HL-60 (cell line): Measurements from ENCODE around the gene CNTN5.

ENCODE experiments used
- DNase-seq, 2 experiments: peaks; one replicate each; pipeline ENCODE4 v3.0.0-alpha.2; 2010 to 2020; ENCODE audit warnings: low read depth in 1 of 2, low spot score in 1 of 2
- H3K27ac ChIP-seq: fragments of 250-450 bp; sonication (Bioruptor Pico); replicated peaks from 2 replicates; pipeline ENCODE4 v1.5.1; 2020; ENCODE audit warnings: mild to moderate bottlenecking, moderate library complexity
- H3K27me3 ChIP-seq: fragments of 250-450 bp; sonication (Bioruptor Pico); 2 replicates; pipeline ENCODE4 v1.5.1; 2021; ENCODE audit warnings: mild to moderate bottlenecking, moderate library complexity; ENCODE audit not compliant: insufficient read depth, poor library complexity, severe bottlenecking
- H3K4me3 ChIP-seq: replicated peaks from 2 replicates; pipeline ENCODE4 v1.5.1; 2011; ENCODE audit warnings: mild to moderate bottlenecking, control low read depth, low read length; ENCODE audit not compliant: insufficient read depth
- GABPA ChIP-seq: IDR thresholded peaks from 2 replicates; pipeline ENCODE4 v1.6.1; 2012; ENCODE audit warnings: low read depth
- POLR2AphosphoS5 ChIP-seq: IDR thresholded peaks from 2 replicates; pipeline ENCODE4 v1.6.1; 2012; ENCODE audit warnings: low read depth
- SPI1 ChIP-seq: IDR thresholded peaks from 2 replicates; pipeline ENCODE4 v1.6.1; 2012; ENCODE audit warnings: low read depth, mild to moderate bottlenecking, borderline replicate concordance
- TF ChIP-seq, protein P1 (sequence below): IDR thresholded peaks from one replicate; pipeline ENCODE4 v1.5.1; 2011; ENCODE audit warnings: low read length, control low read depth, inconsistent platforms; ENCODE audit not compliant: insufficient read depth
- TF ChIP-seq, protein P2 (sequence below): IDR thresholded peaks from 2 replicates; pipeline ENCODE4 v1.6.1; 2012; ENCODE audit warnings: low read depth; ENCODE audit not compliant: insufficient replicate concordance

The CNTN5 gene

DNA sequence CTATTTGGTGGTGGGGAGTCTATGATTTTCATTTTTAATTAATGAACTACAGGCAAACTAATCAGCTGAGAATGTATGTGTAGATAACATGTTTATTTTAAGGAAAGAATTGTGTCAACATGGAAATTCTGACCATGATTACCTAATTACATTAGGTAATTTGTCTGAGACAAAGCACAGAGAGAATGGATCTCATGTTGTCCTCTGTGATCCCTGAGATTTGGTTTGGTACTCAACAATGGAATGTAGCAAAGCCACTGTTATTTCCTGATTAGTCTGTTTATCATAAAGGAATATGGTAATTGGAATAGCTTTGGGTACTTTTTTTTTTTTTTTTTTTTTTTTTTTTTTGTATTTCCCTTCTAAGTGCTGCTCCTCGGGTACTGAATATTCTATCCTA, 947.6 kb downstream of the CNTN5 start:
- DNase-seq: no peak
- no peak overlapping the region for H3K27ac ChIP-seq
- H3K4me3 ChIP-seq: no peak overlapping the region
- H3K27me3 ChIP-seq: no peaks in the 10 kb centered on the region
- TF ChIP-seq POLR2AphosphoS5 (no peak), GABPA (no peak)
- TF ChIP-seq, protein P1, sequence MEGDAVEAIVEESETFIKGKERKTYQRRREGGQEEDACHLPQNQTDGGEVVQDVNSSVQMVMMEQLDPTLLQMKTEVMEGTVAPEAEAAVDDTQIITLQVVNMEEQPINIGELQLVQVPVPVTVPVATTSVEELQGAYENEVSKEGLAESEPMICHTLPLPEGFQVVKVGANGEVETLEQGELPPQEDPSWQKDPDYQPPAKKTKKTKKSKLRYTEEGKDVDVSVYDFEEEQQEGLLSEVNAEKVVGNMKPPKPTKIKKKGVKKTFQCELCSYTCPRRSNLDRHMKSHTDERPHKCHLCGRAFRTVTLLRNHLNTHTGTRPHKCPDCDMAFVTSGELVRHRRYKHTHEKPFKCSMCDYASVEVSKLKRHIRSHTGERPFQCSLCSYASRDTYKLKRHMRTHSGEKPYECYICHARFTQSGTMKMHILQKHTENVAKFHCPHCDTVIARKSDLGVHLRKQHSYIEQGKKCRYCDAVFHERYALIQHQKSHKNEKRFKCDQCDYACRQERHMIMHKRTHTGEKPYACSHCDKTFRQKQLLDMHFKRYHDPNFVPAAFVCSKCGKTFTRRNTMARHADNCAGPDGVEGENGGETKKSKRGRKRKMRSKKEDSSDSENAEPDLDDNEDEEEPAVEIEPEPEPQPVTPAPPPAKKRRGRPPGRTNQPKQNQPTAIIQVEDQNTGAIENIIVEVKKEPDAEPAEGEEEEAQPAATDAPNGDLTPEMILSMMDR: no peak

DNA sequence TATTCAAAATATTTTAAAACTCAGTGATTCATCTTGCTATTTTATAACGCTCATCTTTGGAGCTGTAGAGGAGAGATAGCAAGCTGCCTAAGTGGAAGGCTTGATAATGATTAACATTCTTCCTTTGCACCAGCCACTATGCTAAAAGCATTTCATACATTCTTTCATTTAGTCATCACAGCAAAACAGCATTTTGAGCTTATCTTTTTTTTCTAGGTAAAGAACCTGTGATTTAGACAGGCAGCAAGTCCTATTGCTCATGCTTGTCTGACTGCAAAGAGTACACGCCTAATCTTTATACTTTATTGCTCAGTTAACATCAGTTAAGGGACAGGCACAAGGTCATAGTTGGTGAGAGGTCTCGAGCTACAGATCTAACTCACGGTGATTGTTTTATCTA, 953.2 kb downstream of the CNTN5 start:
- TF ChIP-seq POLR2AphosphoS5 (no peak), SPI1 (no peak), GABPA (no peak)
- TF ChIP-seq, protein P2, sequence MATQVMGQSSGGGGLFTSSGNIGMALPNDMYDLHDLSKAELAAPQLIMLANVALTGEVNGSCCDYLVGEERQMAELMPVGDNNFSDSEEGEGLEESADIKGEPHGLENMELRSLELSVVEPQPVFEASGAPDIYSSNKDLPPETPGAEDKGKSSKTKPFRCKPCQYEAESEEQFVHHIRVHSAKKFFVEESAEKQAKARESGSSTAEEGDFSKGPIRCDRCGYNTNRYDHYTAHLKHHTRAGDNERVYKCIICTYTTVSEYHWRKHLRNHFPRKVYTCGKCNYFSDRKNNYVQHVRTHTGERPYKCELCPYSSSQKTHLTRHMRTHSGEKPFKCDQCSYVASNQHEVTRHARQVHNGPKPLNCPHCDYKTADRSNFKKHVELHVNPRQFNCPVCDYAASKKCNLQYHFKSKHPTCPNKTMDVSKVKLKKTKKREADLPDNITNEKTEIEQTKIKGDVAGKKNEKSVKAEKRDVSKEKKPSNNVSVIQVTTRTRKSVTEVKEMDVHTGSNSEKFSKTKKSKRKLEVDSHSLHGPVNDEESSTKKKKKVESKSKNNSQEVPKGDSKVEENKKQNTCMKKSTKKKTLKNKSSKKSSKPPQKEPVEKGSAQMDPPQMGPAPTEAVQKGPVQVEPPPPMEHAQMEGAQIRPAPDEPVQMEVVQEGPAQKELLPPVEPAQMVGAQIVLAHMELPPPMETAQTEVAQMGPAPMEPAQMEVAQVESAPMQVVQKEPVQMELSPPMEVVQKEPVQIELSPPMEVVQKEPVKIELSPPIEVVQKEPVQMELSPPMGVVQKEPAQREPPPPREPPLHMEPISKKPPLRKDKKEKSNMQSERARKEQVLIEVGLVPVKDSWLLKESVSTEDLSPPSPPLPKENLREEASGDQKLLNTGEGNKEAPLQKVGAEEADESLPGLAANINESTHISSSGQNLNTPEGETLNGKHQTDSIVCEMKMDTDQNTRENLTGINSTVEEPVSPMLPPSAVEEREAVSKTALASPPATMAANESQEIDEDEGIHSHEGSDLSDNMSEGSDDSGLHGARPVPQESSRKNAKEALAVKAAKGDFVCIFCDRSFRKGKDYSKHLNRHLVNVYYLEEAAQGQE: no peak
- TF ChIP-seq, protein P1: no peak
- DNase-seq: no peak
- H3K27ac ChIP-seq: no peak overlapping the region
- H3K4me3 ChIP-seq: no peak overlapping the region
- no peaks in the 10 kb centered on the region for H3K27me3 ChIP-seq

DNA sequence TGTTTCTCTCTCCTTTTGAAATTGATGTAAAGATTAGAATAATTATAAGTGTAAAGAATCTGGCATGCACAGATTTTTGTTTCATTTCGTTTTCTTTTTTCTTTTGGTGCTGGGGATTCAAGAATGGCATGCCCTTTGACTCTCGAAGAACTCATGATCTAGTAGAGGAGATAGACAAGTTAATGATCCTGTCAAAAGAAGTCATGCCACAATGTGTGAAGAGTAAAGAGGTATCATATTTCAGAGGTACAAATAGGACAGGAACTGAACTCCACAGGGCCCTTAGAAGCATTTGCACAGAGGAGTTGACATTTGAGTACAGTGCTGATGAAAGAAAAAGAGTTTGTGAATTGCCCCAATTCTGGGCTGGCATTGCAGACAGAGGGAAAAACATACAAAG, 958.3 kb downstream of the CNTN5 start:
- H3K27ac ChIP-seq: no peak overlapping the region
- TF ChIP-seq SPI1 (no peak), GABPA (no peak), POLR2AphosphoS5 (no peak)
- TF ChIP-seq, protein P2: no peak
- TF ChIP-seq, protein P1: no peak
- H3K4me3 ChIP-seq: no peak overlapping the region
- DNase-seq: no peak
- no peaks in the 10 kb centered on the region for H3K27me3 ChIP-seq

DNA sequence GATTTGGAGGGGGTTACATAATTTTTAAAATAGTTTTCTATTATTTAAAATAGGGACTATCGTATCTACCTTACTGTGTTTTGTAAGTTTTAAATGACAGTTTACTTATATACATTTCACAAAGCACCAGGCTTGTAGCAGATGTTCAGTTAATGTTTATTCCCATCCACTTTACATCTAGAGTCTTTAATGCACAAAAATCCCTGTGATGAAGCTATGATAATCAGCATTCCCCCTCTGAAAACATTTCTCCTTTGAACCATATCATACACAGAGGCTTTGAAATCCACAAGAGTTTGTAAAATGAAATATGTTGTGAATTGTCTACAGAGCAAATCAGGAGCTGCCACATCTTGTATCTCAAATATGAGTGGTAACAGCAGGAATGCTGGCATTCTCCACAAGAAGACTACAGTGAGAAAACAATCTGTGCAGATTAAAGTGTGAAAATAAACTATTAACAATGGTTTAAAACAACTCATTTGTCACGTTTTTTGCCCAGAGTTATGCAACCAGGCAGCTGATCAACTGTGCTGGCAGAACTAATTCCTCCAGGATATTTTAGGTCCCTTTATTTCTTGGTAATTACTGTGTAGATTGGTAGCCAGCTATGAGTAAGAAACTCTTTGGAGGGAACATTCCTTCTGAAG, 967.2 kb downstream of the CNTN5 start:
- DNase-seq: no peak
- TF ChIP-seq, protein P2: no peak
- TF ChIP-seq POLR2AphosphoS5 (no peak), SPI1 (no peak), GABPA (no peak)
- TF ChIP-seq, protein P1: no peak
- no peak overlapping the region for H3K27ac ChIP-seq
- H3K27me3 ChIP-seq: no peaks in the 10 kb centered on the region
- no peak overlapping the region for H3K4me3 ChIP-seq
